Measurements from ENCODE around the gene MYLK4. TPM values are rescaled to one million over a fixed set of nuclear protein-coding genes. Genes with fewer than 3 reads are reported as not detected.

MYLK4 gene
- total RNA-seq, 1 donor from 2014 or later = 1.2 TPM

DNA sequence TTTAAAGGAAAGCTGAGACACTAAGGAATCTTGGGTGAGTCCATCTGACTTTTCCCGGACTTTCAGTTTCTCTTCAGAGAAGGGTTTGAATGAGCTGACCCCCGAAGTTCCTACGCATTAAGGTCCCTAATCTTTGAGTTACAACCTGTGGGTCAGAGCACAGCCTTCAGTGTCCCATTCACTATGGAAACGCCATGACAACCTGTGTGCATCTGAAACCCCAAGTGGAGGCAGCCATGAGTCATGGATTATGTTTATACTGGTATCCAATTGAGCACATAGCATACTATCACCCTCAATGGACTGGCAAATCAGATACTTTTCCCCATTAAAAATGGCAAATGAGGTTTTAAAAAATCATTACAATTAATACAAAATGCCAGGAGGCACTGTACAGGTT, 11.4 kb downstream of the MYLK4 start:
- Histone ChIP-seq H3K4me1 (peaks cover 33% of the 10 kb centered on the region), H3K27me3 (ENCODE audit: low read depth) (no peaks in the 10 kb centered on the region), H3K36me3 (no peaks in the 10 kb centered on the region), H3K9me3 (replicated peaks) (no peaks in the 10 kb centered on the region), H3K4me3 (no peak overlapping the region), H3K27ac (replicated peaks) (peak overlapping the region; percentile 62)
- TF ChIP-seq, protein P1, sequence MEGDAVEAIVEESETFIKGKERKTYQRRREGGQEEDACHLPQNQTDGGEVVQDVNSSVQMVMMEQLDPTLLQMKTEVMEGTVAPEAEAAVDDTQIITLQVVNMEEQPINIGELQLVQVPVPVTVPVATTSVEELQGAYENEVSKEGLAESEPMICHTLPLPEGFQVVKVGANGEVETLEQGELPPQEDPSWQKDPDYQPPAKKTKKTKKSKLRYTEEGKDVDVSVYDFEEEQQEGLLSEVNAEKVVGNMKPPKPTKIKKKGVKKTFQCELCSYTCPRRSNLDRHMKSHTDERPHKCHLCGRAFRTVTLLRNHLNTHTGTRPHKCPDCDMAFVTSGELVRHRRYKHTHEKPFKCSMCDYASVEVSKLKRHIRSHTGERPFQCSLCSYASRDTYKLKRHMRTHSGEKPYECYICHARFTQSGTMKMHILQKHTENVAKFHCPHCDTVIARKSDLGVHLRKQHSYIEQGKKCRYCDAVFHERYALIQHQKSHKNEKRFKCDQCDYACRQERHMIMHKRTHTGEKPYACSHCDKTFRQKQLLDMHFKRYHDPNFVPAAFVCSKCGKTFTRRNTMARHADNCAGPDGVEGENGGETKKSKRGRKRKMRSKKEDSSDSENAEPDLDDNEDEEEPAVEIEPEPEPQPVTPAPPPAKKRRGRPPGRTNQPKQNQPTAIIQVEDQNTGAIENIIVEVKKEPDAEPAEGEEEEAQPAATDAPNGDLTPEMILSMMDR (IDR thresholded peaks at IDR 0.05; ENCODE audit: borderline replicate concordance) = no peak
- intact Hi-C loops (cut with micrococcal nuclease) = no loop called here
- DNase-seq = no peak

DNA sequence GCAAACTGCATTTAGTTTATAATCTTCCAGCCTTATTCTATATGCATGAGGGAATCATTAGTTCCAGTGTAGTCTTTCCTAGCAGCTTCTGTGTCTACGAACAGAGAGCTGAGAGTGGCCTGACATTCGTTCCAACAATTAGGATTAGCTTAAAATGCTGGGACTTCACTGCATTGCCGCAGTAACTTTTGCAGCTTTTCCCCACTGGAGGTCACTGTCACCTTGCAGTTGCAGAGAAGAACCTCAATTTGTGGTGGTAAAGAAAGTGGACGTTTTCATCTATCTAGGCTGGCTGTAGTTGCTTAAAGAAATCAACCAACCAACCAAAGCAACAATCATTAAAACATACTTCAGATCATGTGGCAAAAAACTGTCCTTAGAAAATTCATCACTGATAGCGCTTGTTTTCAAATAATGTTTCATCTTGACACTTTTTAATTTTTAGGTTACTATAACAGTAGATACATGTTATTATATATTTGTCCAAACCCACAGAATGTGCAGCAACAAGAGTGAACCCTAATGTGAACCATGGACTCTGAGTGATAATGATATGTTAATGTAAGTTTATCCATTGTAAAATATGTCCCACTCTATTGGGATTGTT, 12.2 kb downstream of the MYLK4 start:
- Histone ChIP-seq H3K4me1 (peaks cover 39% of the 10 kb centered on the region), H3K27ac (replicated peaks) (peak overlapping the region; percentile 62), H3K9me3 (replicated peaks) (no peaks in the 10 kb centered on the region), H3K4me3 (no peak overlapping the region), H3K27me3 (ENCODE audit: low read depth) (no peaks in the 10 kb centered on the region), H3K36me3 (no peaks in the 10 kb centered on the region)
- no peak for DNase-seq
- intact Hi-C loops (cut with micrococcal nuclease) = no loop called here
- TF ChIP-seq, protein P1 (IDR thresholded peaks at IDR 0.05; ENCODE audit: borderline replicate concordance) = peak; percentile 73

DNA sequence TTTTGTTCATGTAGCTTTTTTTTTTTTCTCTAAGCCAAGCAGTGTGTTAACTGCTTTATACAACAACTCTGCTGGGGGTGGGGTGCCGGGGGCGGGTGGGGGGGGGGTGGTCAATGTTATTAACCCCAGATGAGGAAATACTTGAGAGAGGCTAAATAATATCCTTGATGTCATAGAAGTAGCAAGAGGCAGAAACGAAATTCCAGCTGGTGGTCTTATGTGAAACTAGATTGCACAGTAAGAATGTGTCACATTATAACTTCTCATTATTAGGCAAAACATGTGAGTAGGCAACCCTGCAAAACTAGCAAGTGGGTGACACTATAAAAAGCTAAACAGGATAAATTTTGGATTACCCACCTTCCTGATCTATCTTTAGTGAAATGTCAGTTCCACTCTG, 12.8 kb downstream of the MYLK4 start:
- Histone ChIP-seq H3K9me3 (replicated peaks) (no peaks in the 10 kb centered on the region), H3K4me1 (peaks cover 45% of the 10 kb centered on the region), H3K4me3 (no peak overlapping the region), H3K27ac (replicated peaks) (peak overlapping the region; percentile 62), H3K27me3 (ENCODE audit: low read depth) (no peaks in the 10 kb centered on the region), H3K36me3 (no peaks in the 10 kb centered on the region)
- TF ChIP-seq, protein P1 (IDR thresholded peaks at IDR 0.05; ENCODE audit: borderline replicate concordance) = no peak
- intact Hi-C loops (cut with micrococcal nuclease) = no loop called here
- DNase-seq = no peak

DNA sequence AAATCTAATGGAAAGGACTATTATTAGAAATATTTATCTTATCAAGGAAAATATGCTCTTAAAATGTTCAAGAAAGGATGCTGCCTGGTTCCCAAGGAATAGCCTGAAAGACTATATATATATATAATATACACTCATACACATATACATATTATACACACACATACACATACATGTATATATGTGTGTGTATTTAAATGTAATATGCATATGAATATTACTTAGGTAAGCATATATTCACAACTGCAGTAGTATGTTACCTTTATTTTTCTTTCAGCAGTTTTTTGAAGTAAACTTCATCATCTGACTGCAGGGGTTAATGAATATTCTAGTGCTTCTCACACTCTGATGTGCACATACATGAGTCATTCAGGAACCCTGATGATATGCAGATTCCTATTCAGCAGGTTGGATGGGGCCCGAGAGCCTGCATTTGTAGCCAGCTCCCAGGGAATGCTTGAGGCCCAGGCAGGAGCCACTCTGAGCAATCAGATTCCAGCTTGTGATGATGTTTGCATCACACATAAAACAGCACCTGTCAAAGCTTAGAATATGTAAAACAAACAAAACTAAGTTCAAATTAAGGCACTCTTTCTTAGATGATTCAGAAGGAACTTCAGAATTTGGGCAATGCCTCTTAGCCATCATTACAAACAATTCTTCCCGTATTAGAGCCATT, 16.1 kb downstream of the MYLK4 start:
- H3K27ac ChIP-seq (replicated peaks) = peak overlapping the region; percentile 89
- TF ChIP-seq, protein P1 (IDR thresholded peaks at IDR 0.05; ENCODE audit: borderline replicate concordance) = no peak

DNA sequence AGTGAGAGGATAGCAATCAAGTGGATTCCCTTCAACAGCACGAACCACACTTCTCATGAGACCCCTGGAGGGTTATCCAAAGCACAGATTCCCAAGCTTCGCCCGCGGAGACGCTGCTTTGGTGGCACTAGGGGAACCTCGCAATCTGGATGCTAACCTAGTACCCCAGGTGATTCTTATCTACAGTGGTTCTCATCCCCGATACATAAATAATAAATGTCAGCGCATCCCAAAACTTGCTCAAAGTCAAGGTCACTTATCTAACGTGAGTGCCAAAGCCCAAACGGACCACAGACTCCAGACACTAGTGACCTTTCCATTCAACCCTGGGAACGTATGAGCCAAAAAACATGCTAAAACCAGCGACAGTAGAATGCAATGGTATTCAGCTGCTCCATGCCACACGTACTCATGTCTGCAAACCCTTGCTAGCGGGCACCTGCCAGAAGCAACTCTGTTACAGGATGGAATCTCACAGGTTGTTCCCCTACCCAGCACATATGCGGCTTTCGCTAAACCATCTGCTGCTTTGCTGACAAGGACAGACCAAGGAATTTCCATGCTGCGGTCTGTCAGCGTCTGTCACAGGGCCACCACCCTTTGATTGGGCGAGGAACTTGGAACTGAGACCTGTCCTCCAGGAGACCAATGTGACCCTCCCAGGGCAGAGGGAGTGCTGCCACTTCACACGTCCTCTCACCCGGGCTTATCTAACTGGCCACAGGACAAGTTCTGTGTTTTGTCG, 16.8 kb downstream of the MYLK4 start:
- Histone ChIP-seq H3K36me3 (no peaks in the 10 kb centered on the region), H3K27me3 (ENCODE audit: low read depth) (no peaks in the 10 kb centered on the region), H3K4me1 (peaks cover 64% of the 10 kb centered on the region), H3K4me3 (peak overlapping the region; percentile 17), H3K9me3 (replicated peaks) (no peaks in the 10 kb centered on the region), H3K27ac (replicated peaks) (peak overlapping the region; percentile 89)
- peak; percentile 70 for DNase-seq
- TF ChIP-seq, protein P1 (IDR thresholded peaks at IDR 0.05; ENCODE audit: borderline replicate concordance) = no peak
- intact Hi-C loops (cut with micrococcal nuclease) = no loop called here

More for the DNA sequence above, 16.1 kb downstream of the MYLK4 start:
- intact Hi-C loops (cut with micrococcal nuclease) = no loop called here
- no peaks in the 10 kb centered on the region for H3K27me3 ChIP-seq (ENCODE audit: low read depth)
- H3K4me3 ChIP-seq = no peak overlapping the region
- no peak for DNase-seq
- H3K4me1 ChIP-seq = peaks cover 64% of the 10 kb centered on the region
- no peaks in the 10 kb centered on the region for H3K36me3 ChIP-seq
- H3K9me3 ChIP-seq (replicated peaks) = no peaks in the 10 kb centered on the region
